ENCODE results near the gene CADPS2.

- TF ChIP-seq CTCF (conservative IDR thresholded peaks at IDR 0.05 in 1 of 2, IDR thresholded peaks at IDR 0.05 in 1 of 2; ENCODE audit: extremely low read depth in 1 of 2, insufficient read depth in 1 of 2, low read depth in 1 of 2, low read length in 2 of 2) (no peak), EZH2 (IDR thresholded peaks at IDR 0.05; ENCODE audit: borderline replicate concordance, low read length) (no peak)
These were observed 473.4 kb downstream of the CADPS2 start for GRCh38 chr7:122412883-122413282.
